Endometrial microvascular endothelial cells (primary cell): ENCODE data around the gene INPP4B. TPM values are rescaled to one million over a fixed set of nuclear protein-coding genes. Genes with fewer than 3 reads are reported as not detected.

Experiments
- in situ Hi-C: cut with HindIII; loops from 2 replicates; pipeline ENCODE4 v1.10.0; 2017; ENCODE audit warnings: low sequenced_read_pairs, low pct_unique_long_range_greater_than_20kb; ENCODE audit errors: inconsistent ontology term
- total RNA-seq: library from RNA; depleted of rRNA; stranded (reverse); fragments of >200 nt; gene quantifications from one replicate; pipeline ENCODE4 v1.2.3, GENCODE V29; 2015; ENCODE audit errors: inconsistent ontology term

INPP4B gene
- total RNA-seq, 1 donor from 2014 or later = 0.46 TPM

- in situ Hi-C loops = no loop called here
Measured at GRCh38 chr4:142353149-142353738, 492.9 kb downstream of the INPP4B start.

DNA sequence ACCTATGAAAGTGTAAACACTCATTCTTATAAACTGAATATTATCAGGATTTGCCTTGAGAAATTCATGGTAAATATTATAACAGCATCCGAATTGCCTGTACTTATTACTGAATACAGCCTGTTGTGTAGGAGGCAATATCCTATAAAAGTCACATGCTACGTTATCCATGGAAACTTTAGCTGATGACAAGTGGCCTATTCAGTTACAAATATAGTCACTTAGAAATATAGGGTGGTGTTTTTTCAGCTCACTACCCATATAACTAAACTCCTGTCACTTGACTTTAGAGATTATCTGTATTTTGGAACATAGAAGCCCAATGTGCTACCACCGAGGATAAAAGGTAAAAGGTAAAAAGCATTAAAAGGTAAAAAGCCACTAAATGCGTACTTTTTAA lies 493.4 kb downstream of the INPP4B start:
- in situ Hi-C loops = no loop called here

- in situ Hi-C loops = no loop called here
Measured at GRCh38 chr4:142351958-142352357, 494.1 kb downstream of the INPP4B start.

DNA sequence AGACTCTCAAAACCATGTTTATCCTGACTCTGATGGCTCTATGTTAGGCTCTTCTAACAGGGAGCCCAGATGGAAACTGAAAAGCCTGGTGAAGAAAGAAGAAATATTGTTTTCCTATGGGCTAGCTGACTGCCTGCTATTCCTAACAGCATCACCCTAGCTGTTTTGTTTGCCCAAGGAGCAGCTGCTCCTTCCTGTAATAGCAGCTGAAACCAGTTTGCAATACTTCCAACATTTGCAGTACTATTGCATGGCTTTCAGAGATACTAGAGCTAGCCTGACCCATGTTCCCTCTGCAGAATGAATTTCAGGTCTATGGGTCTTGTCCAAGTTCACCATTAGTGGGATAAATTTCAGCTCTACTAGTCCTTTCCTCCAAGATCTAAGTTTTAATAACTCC lies 495.2 kb downstream of the INPP4B start:
- in situ Hi-C loops = no loop called here

DNA sequence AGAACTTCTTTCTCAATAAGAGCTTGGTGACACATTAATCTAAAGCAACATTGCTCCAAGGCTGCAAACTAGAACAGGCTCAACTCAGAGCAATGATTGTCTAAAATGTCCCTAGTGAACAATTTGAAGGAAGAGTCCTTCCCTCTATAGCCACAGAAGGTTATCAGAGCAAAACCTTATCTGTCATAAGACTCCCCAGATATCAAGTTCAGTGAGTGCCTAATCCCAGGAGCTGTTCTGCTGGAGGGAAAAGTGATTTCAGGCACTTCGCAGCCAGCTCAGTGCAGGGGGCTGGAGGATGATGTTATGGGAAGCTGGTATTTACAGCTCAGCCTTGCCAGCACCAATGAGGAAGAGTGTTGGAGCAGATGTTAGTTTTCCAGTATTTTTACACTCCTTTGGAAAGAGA lies 497.5 kb downstream of the INPP4B start:
- in situ Hi-C loops = no loop called here

- in situ Hi-C loops = no loop called here
Measured at GRCh38 chr4:142347241-142347640, 498.9 kb downstream of the INPP4B start.

DNA sequence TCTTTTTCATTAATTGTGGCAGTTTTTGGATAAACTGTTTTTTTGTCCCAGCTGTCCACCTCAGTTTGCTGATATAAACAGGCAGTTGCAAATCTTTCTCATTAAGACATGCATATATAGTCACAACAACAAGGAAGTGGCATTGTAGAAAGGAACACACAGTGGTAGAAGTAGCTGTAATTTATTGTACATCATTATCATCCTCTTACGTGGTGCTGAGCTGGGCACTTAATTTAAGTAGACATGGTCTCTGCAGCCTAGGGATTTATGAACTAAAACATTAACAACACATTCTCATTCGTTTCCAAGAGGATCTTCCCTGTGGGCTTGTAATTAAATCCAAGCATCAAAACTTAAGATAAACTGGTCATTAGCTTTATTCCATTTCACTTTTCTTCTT lies 500.2 kb downstream of the INPP4B start:
- in situ Hi-C loops = no loop called here

GRCh38 chr4:142341268-142341667 lies 504.8 kb downstream of the INPP4B start:
- in situ Hi-C loops = no loop called here

GRCh38 chr4:142339053-142339452 lies 507.0 kb downstream of the INPP4B start:
- in situ Hi-C loops = no loop called here

DNA sequence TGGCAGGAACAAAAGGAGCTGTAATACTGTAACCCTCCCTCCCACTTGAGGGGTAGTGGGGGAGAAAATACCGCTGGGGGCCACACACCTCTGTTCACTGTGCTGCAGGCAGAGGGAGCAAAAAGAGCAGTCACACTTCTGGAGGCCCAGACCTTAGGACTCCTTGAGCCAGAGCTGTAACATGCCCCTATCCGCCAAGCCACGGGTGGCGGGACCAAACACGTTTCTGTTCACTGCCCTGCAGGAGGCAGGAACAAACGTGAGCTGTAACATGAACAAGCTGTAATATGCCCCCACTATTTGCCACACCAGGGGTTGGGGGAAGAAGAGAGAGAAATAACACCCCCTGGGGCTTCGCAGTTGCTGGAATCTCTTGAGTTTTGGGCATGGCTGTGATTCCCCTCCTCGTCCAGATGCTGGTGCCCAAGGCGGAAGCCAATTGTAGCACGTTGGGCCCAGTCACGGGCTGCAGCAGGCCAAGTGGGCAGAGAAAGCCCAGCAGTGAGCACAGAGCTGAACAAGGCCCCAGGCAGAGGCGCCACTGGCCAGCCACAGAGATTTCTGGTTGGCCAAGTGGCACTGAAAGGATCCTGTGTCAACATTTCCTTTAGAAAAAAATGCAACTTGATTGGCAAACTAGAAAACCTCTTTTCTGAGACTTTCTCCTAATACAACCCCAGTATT lies 509.7 kb downstream of the INPP4B start:
- in situ Hi-C loops = no loop called here

- in situ Hi-C loops = no loop called here
Measured at GRCh38 chr4:142334931-142335330, 511.2 kb downstream of the INPP4B start.

DNA sequence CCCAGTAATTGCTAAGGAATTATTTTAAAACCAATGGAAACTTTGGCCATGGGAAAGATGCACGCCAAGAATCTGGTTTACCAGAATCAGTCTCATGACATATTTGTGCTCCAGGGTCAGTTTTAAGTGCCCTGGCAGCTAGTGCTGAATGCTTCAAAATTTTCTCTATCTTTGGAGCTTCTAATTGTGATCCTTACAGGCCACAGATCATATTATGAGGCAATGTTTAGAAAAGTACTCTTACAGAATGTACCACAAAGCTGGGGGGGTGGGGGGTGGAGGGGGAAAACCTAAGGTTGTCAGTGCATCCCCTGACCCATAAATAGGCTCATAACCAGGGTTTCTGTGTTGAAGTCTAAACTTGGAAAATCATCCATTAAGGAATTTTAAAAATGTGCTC lies 514.5 kb downstream of the INPP4B start:
- in situ Hi-C loops = no loop called here

DNA sequence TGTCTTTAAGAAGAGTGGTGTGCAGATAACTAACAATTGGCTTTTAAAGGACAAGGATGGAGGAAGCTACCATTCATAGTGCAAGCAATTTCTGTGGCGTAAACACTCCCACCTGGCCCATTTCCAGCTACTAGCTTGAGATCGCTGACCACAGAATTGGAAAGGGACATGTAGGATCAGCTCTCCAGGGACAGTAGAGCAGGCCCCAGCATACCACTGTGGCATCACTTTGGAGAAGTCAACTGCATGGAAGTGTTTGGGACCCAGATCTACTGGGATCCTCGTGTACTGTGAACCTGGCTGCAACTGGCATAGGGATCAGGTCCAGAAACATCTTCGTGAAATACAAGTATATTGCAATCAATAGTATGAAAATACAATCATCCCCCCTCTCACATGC lies 515.0 kb downstream of the INPP4B start:
- in situ Hi-C loops = no loop called here

DNA sequence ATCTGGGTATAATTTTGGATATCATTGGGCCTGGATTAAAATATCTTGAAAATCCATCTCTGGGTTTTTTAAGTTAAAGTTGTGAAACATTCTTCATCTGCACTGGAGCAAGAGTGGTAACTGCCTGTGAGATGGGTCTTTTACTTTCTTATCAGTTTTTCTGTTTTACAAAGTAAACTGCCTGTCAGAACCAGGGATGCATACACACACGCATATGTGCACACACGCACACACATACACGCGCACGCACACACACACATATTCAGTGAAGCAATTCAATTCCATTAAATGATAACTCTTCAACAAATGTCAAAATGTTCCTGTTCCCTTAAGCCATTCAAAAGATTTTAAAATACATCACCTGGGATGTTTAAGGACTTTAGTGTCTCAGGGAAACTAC lies 515.8 kb downstream of the INPP4B start:
- in situ Hi-C loops = no loop called here

- in situ Hi-C loops = no loop called here
Measured at GRCh38 chr4:142329313-142329712, 516.8 kb downstream of the INPP4B start.

- in situ Hi-C loops = no loop called here
Measured at GRCh38 chr4:142326181-142326580, 519.9 kb downstream of the INPP4B start.

GRCh38 chr4:142324572-142324971 lies 521.5 kb downstream of the INPP4B start:
- in situ Hi-C loops = no loop called here

GRCh38 chr4:142322996-142323395 lies 523.1 kb downstream of the INPP4B start:
- in situ Hi-C loops = no loop called here

DNA sequence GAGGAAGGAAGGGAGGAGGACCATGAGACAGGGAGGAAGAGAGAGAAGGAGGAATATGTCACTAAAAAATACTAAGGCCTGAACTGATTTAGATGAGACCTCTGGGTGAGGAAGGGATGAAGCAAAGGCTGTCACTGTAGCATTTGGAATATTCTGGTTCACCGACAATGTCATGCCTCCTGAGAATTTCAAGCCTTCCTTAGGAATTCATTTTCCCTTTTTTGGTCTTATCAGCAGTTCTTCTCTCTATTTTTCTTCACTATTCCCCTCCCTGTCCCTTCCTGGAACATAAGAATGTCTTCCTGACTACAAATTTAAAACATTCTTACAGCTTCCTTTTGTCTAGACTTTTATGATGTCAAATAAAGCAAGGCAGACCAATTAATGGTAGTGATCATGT lies 527.8 kb downstream of the INPP4B start:
- in situ Hi-C loops = no loop called here

DNA sequence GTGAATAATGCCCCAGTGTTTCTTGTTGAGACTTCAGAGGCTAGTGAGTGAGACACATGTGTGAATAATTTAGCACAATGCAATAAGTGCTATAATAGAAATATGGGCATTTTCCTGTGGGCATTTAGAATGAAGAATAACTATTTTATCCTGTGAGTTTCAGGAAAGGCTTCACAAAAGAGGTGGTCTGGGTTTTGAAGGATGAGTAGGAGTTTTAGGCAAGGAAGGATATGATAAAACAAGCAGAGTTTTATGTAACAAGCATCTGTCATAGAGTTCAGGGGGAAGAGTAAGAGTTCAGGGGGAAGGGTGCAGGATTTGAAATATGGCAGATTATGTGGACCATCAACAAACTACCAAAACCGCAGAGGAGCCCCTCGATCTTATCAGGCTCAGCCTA lies 529.2 kb downstream of the INPP4B start:
- in situ Hi-C loops = no loop called here

DNA sequence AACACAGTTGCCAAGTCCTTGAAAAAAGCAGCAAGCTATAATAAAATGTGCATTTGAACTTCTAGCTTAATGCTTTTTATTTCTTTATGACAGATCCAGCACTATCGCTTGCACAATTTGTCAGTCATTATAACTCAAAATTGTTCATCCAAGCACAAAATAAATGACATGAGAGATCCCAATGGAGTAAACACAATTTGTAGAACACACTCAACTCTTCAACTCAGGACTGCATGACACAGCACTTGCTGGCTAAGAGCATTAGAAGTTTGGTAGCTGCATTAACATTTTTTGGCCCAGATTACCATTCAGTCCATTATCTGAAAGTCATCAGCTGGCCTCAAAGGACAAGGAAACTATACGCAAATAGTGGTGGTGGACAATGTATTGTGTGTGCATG lies 530.1 kb downstream of the INPP4B start:
- in situ Hi-C loops = no loop called here
